ENCODE data around the gene NDP.

GRCh38 chrX:43975796-43976195, 2.6 kb upstream of the NDP start:
- TF ChIP-seq CTCF (IDR thresholded peaks at IDR 0.05) (no peak), POLR2A (IDR thresholded peaks at IDR 0.05) (no peak)

Measured in right lobe of liver (tissue), 4 donors.